MM.1S (cell line): ENCODE measurements around the gene SEMA4D.

ENCODE experiments used
- DNase-seq: peaks from one replicate; pipeline ENCODE4 v3.0.0-alpha.2; 2015
- H2AFZ ChIP-seq: fragments of 300-600 bp; sonication (generic); 2 replicates; pipeline ENCODE4 v1.6.0; 2016; ENCODE audit warnings: antibody characterized with exemption, low read length
- H3F3A ChIP-seq: fragments of 300-600 bp; sonication (generic); 2 replicates; pipeline ENCODE4 v1.6.1; 2016; ENCODE audit warnings: mild to moderate bottlenecking, antibody characterized with exemption, low read length, moderate library complexity, mixed read lengths; ENCODE audit not compliant: insufficient read depth
- H3K27ac ChIP-seq: fragments of 300-600 bp; sonication (generic); 2 replicates; pipeline ENCODE4 v1.5.1; 2016; ENCODE audit warnings: mild to moderate bottlenecking, low read length
- H3K27me3 ChIP-seq: fragments of 300-600 bp; sonication (generic); replicated peaks from 2 replicates; pipeline ENCODE4 v1.6.0; 2016; ENCODE audit warnings: low read length; ENCODE audit not compliant: insufficient read depth
- H3K36me3 ChIP-seq: fragments of 300-600 bp; sonication (generic); replicated peaks from 2 replicates; pipeline ENCODE4 v1.6.1; 2016; ENCODE audit warnings: mild to moderate bottlenecking, low read length, mixed read lengths; ENCODE audit not compliant: insufficient read depth
- H3K4me1 ChIP-seq: fragments of 300-600 bp; sonication (generic); 2 replicates; pipeline ENCODE4 v1.6.1; 2016; ENCODE audit warnings: low read length, mixed read lengths
- H3K4me2 ChIP-seq: fragments of 300-600 bp; sonication (generic); 2 replicates; pipeline ENCODE4 v1.6.0; 2016; ENCODE audit warnings: low read depth, low read length
- H3K4me3 ChIP-seq: fragments of 300-600 bp; sonication (generic); 2 replicates; pipeline ENCODE4 v1.5.1; 2016; ENCODE audit warnings: low read length, mixed read lengths
- H3K79me2 ChIP-seq: fragments of 300-600 bp; sonication (generic); 2 replicates; pipeline ENCODE4 v1.6.1; 2016; ENCODE audit warnings: mixed run types, low read length, mixed read lengths
- H3K9ac ChIP-seq: fragments of 300-600 bp; sonication (generic); 2 replicates; pipeline ENCODE4 v1.6.1; 2016; ENCODE audit warnings: low read length, mixed read lengths
- H3K9me2 ChIP-seq: fragments of 300-600 bp; sonication (generic); replicated peaks from 2 replicates; pipeline ENCODE4 v1.6.1; 2016; ENCODE audit warnings: mild to moderate bottlenecking, low read length, mixed read lengths; ENCODE audit not compliant: insufficient read depth
- H3K9me3 ChIP-seq: fragments of 300-600 bp; sonication (generic); replicated peaks from 2 replicates; pipeline ENCODE4 v1.6.1; 2016; ENCODE audit warnings: mild to moderate bottlenecking, low read length, mixed read lengths; ENCODE audit not compliant: insufficient read depth
- H4K20me1 ChIP-seq: fragments of 300-600 bp; sonication (generic); 2 replicates; pipeline ENCODE4 v1.6.1; 2016; ENCODE audit warnings: mild to moderate bottlenecking, low read length, moderate library complexity, mixed read lengths; ENCODE audit not compliant: insufficient read depth
- EZH2 ChIP-seq: fragments of 300-600 bp; sonication (generic); optimal IDR thresholded peaks from 2 replicates; pipeline ENCODE3; 2017; ENCODE audit warnings: low read depth, mild to moderate bottlenecking, antibody characterized with exemption, low read length, mixed read lengths
- EZH2phosphoT487 ChIP-seq: fragments of 300-600 bp; sonication (generic); IDR thresholded peaks from 2 replicates; pipeline ENCODE4 v1.6.1; 2018; ENCODE audit warnings: antibody characterized with exemption, low read length
- TF ChIP-seq, protein P1 (sequence below): fragments of 300-600 bp; sonication (generic); IDR thresholded peaks from 2 replicates; pipeline ENCODE4 v1.5.1; 2016; ENCODE audit warnings: antibody characterized with exemption, low read length, mixed read lengths

Gene SEMA4D

DNA sequence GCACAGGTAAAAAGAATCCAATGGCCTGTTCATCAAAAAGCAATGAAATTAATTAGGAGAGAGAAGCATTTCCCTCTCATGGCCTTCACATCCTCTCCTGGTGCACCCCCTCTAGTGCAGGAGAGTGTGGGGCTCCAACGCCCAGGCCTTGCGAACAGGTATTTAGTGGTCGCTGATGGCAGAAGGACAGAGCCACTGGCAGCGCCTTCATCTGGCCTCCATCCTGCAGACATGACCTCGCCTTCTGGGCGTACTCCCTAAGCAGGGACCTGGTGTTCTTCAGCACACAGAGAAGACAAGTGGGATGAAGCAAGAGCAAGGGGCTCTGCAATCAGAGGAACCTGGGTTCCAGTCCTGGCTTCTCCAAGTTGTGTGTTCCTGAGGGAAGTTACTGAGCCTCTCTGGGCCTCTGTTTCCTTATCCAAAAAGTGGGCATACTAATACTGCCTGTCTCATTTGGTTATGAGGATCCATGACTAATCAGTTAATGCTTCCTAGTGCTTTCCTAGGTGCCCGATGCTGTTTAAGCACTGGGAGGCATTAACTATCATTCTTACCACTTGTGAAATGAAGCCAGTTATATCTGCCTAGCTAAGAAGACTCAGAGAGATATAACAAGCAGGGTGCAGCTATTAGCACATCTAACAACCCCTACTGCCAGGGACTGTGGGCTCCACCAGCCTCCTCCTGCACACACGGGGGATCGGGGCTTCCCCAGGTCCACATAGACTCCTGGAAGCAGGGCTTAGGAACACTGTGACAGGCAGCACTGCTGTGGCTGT is 77.3 kb downstream of the SEMA4D start:
- peaks cover 100% of the 10 kb centered on the region for H3K79me2 ChIP-seq

GRCh38 chr9:89419978-89420394 is 77.9 kb downstream of the SEMA4D start:
- Histone ChIP-seq H3K27me3 (no peaks in the 10 kb centered on the region), H3K9me2 (no peaks in the 10 kb centered on the region), H3K4me1 (peaks cover 16% of the 10 kb centered on the region), H3K27ac (no peak overlapping the region), H3K4me2 (no peak overlapping the region), H2AFZ (no peak overlapping the region), H4K20me1 (no peaks in the 10 kb centered on the region), H3K9ac (no peak overlapping the region), H3K36me3 (no peaks in the 10 kb centered on the region), H3F3A (no peaks in the 10 kb centered on the region), H3K4me3 (no peak overlapping the region), H3K9me3 (no peaks in the 10 kb centered on the region), H3K79me2 (peaks cover 100% of the 10 kb centered on the region)
- DNase-seq = no peak
- TF ChIP-seq, protein P1, sequence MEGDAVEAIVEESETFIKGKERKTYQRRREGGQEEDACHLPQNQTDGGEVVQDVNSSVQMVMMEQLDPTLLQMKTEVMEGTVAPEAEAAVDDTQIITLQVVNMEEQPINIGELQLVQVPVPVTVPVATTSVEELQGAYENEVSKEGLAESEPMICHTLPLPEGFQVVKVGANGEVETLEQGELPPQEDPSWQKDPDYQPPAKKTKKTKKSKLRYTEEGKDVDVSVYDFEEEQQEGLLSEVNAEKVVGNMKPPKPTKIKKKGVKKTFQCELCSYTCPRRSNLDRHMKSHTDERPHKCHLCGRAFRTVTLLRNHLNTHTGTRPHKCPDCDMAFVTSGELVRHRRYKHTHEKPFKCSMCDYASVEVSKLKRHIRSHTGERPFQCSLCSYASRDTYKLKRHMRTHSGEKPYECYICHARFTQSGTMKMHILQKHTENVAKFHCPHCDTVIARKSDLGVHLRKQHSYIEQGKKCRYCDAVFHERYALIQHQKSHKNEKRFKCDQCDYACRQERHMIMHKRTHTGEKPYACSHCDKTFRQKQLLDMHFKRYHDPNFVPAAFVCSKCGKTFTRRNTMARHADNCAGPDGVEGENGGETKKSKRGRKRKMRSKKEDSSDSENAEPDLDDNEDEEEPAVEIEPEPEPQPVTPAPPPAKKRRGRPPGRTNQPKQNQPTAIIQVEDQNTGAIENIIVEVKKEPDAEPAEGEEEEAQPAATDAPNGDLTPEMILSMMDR = no peak
- no peak for TF ChIP-seq EZH2phosphoT487
- TF ChIP-seq EZH2 = no peak

More for the DNA sequence above, 77.3 kb downstream of the SEMA4D start:
- DNase-seq = no peak
- H3K4me3 ChIP-seq = no peak overlapping the region
- H3K9me3 ChIP-seq = no peaks in the 10 kb centered on the region
- no peaks in the 10 kb centered on the region for H3K9me2 ChIP-seq
- H3K36me3 ChIP-seq = no peaks in the 10 kb centered on the region
- no peak overlapping the region for H3K27ac ChIP-seq
- no peak for TF ChIP-seq EZH2phosphoT487
- TF ChIP-seq, protein P1 = no peak
- TF ChIP-seq EZH2 = no peak
- no peaks in the 10 kb centered on the region for H4K20me1 ChIP-seq
- H3K4me2 ChIP-seq = no peak overlapping the region
- H3F3A ChIP-seq = no peaks in the 10 kb centered on the region
- no peak overlapping the region for H2AFZ ChIP-seq
- H3K27me3 ChIP-seq = no peaks in the 10 kb centered on the region
- H3K9ac ChIP-seq = no peak overlapping the region
- peaks cover 22% of the 10 kb centered on the region for H3K4me1 ChIP-seq

DNA sequence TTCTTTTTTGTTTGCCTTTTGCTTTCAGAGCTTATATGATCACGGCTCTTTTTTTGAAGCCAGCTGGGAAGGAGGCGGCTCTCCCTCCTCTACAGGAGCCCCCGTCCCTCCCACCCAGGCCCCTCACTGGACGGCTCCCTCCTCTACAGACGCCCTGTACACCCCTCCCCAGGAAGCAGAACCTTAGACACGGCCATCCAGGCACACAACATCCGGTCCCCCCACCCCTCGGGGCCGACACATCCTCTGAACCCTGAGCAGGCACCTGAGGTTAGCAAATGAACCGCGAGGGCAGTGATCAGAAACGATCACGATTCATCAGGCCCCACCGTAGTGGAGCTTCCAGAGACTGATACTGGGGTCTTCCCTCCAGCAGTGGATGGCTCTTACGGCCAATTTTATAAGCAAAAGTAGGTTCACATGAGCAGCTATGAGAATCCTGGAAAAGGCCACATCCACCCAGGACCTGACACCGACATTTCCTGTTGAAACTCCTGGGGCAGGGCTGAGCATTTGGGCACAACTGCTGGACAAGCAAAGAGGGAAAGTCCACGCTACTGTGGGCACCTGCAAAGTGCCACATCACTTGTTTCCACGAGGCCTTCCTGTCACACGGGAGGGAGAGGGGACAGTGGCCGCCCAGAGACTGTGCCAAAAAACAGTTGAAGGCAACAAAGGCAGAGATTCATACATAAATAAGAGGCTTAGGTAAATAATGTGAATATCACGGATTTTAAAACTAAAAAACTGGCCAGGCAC is 78.9 kb downstream of the SEMA4D start:
- TF ChIP-seq EZH2phosphoT487 (no peak), EZH2 (no peak)
- TF ChIP-seq, protein P1 = no peak
- Histone ChIP-seq H3K36me3 (no peaks in the 10 kb centered on the region), H3K79me2 (peaks cover 100% of the 10 kb centered on the region), H3K4me3 (no peak overlapping the region), H4K20me1 (no peaks in the 10 kb centered on the region), H3K9me3 (no peaks in the 10 kb centered on the region), H3K4me2 (no peak overlapping the region), H3K9me2 (no peaks in the 10 kb centered on the region), H3K9ac (no peak overlapping the region), H3K27ac (no peak overlapping the region), H3K4me1 (peaks cover 14% of the 10 kb centered on the region; the same call in 1 of the 2 replicates), H3F3A (no peaks in the 10 kb centered on the region), H3K27me3 (no peaks in the 10 kb centered on the region), H2AFZ (no peak overlapping the region)
- DNase-seq = peak; percentile 4
